Thymus (tissue), 11 donors: ENCODE measurements around the gene ADK. TPM values are rescaled to one million over a fixed set of nuclear protein-coding genes. Genes with fewer than 3 reads are reported as not detected.
A peak's percentile ranks its signal among the peaks of the same experiment; 100 is the strongest.

ENCODE experiments used
- DNase-seq, 9 donors: peaks; one replicate each; pipeline ENCODE4 v3.0.0-alpha.2; 2013; ENCODE audit warnings: low spot score in 9 of 9, low read depth in 6 of 9, missing footprints in 1 of 9
- H3K27ac ChIP-seq, 2 donors: one replicate each; pipeline ENCODE4 v1.5.1; 2013; ENCODE audit warnings: control low read depth in 1 of 2, low read depth in 1 of 2, low read length in 1 of 2, mild to moderate bottlenecking in 1 of 2, moderate library complexity in 1 of 2
- H3K27me3 ChIP-seq, 2 donors: one replicate each; pipeline ENCODE4 v1.5.1; 2013; ENCODE audit warnings: low read length in 1 of 2; ENCODE audit not compliant: control insufficient read depth in 2 of 2, insufficient read depth in 1 of 2
- H3K36me3 ChIP-seq, 2 donors: one replicate each; pipeline ENCODE4 v1.5.1; 2013; ENCODE audit warnings: low read length in 1 of 2, mild to moderate bottlenecking in 1 of 2, moderate library complexity in 1 of 2; ENCODE audit not compliant: control insufficient read depth in 2 of 2, insufficient read depth in 2 of 2
- H3K4me1 ChIP-seq, 2 donors: one replicate each; pipeline ENCODE4 v1.5.1; 2013; ENCODE audit warnings: low read length in 2 of 2; ENCODE audit not compliant: control insufficient read depth in 2 of 2, insufficient read depth in 2 of 2
- H3K4me3 ChIP-seq, 2 donors: one replicate each; pipeline ENCODE4 v1.5.1; 2013; ENCODE audit warnings: low read length in 2 of 2, control low read depth in 1 of 2, mild to moderate bottlenecking in 1 of 2
- H3K9me3 ChIP-seq, 2 donors: one replicate each; pipeline ENCODE4 v1.5.1; 2013; ENCODE audit warnings: low read length in 1 of 2, mild to moderate bottlenecking in 1 of 2; ENCODE audit not compliant: control insufficient read depth in 2 of 2, insufficient read depth in 1 of 2
- WGBS: extraction: QIAGEN DNeasy Blood & Tissue Kit; methylation state at CpG from one replicate; pipeline ENCODE4 v1.1.7; 2013; 5-methylcytosine and 5-hydroxymethylcytosine counted together
- polyA plus RNA-seq: library from polyadenylated mRNA; stranded (reverse); fragments of 200-250 nt; gene quantifications from one replicate; pipeline ENCODE4 v1.2.3, GENCODE V29; 2013
- total RNA-seq: library from RNA; stranded (reverse); fragments of 120-200 nt; gene quantifications from one replicate; pipeline ENCODE4 v1.2.4, GENCODE V29; 2013
- donor health status: healthy.

ADK gene
- total and polyA plus RNA-seq, 2 donors: 32.0 to 33.2 TPM

- no peaks in the 10 kb centered on the region for H3K4me1 ChIP-seq
- H3K27ac ChIP-seq: no peak overlapping the region
- no peaks in the 10 kb centered on the region for H3K27me3 ChIP-seq
- no peaks in the 10 kb centered on the region for H3K9me3 ChIP-seq
- H3K4me3 ChIP-seq: no peak overlapping the region
- H3K36me3 ChIP-seq: no peaks in the 10 kb centered on the region
- no peak for DNase-seq
Measured at GRCh38 chr10:74599672-74600071, 448.7 kb downstream of the ADK start.

GRCh38 chr10:74600170-74600569 lies 449.1 kb downstream of the ADK start:
- DNase-seq: no peak
- Histone ChIP-seq H3K4me1 (no peaks in the 10 kb centered on the region), H3K4me3 (no peak overlapping the region), H3K36me3 (no peaks in the 10 kb centered on the region), H3K27ac (no peak overlapping the region), H3K27me3 (no peaks in the 10 kb centered on the region), H3K9me3 (no peaks in the 10 kb centered on the region)
- 97% methylated on average over 2 of the region's 2 CpGs for WGBS

GRCh38 chr10:74602576-74602975 lies 451.6 kb downstream of the ADK start:
- no peak for DNase-seq
- Histone ChIP-seq H3K27ac (no peak overlapping the region), H3K36me3 (no peaks in the 10 kb centered on the region), H3K9me3 (no peaks in the 10 kb centered on the region), H3K4me3 (no peak overlapping the region), H3K27me3 (no peaks in the 10 kb centered on the region), H3K4me1 (no peaks in the 10 kb centered on the region)
- over 99% methylated on average over 2 of the region's 2 CpGs for WGBS

DNA sequence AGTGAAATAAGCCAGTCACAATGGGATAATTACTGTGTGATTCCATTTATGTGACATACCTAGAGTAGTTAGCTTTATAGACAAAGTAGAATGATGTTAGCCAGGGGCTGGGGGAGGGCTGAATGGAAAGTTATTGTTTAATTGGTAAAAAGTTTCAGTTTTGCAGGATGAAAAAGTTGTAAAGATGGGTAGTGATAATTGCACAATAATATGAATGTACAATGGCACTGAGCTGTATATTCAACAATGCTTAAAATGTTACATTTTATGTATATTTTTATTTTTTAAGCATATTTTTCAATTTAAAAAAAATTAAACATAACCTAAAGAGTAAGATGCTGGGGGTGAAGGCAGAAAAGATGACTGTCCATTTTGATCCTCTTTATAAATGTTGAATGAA lies 459.3 kb downstream of the ADK start:
- no peaks in the 10 kb centered on the region for H3K27me3 ChIP-seq
- no peak overlapping the region for H3K4me3 ChIP-seq
- H3K36me3 ChIP-seq: no peaks in the 10 kb centered on the region
- no peak for DNase-seq
- H3K4me1 ChIP-seq: no peaks in the 10 kb centered on the region
- H3K9me3 ChIP-seq: peaks cover 0 to 8% of the 10 kb centered on the region in 2 donors
- no peak overlapping the region for H3K27ac ChIP-seq

DNA sequence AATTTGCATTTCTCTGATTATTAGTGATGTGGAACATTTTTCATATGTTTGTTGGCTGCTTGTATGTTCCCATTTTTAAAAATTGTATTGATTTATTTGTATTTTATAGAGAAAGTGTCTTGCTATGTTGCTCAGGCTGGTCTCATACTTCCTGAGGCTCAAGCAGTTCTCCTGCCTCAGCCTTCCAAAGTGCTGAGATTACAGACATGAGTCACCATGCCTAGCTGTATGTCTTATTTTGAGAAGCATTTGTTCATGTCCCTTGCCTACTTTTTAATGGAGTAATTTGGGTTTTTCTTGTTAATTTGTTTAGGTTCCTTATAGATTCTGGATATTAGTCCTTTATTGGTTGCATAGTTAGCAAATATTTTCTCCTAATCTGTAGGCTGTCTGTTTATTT lies 461.2 kb downstream of the ADK start:
- Histone ChIP-seq H3K4me3 (no peak overlapping the region), H3K9me3 (peaks cover 0 to 8% of the 10 kb centered on the region in 2 donors), H3K4me1 (no peaks in the 10 kb centered on the region), H3K27ac (no peak overlapping the region), H3K36me3 (no peaks in the 10 kb centered on the region), H3K27me3 (no peaks in the 10 kb centered on the region)
- no peak for DNase-seq

DNA sequence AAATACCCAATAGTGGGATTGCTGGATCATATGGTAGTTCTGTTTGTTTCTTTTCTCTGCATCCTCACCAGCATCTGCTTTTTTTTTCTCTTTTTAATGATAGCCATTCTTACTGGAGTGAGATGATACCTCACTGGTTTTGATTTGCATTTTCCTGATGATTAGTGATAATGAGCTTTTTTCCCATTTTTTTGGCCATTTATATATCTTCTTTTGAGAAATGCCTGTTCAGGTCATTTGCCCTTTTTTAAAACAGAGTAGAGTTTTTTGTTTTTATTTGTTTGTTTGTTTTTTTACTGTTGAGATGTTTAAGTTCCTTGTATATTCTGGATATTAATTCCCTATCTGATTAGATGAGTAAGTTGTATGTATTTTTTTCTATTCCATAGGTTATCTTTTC lies 469.6 kb downstream of the ADK start:
- Histone ChIP-seq H3K27ac (no peak overlapping the region), H3K4me1 (no peaks in the 10 kb centered on the region), H3K4me3 (no peak overlapping the region), H3K36me3 (no peaks in the 10 kb centered on the region), H3K9me3 (peaks cover 0 to 14% of the 10 kb centered on the region in 2 donors), H3K27me3 (no peaks in the 10 kb centered on the region)
- no peak for DNase-seq

DNA sequence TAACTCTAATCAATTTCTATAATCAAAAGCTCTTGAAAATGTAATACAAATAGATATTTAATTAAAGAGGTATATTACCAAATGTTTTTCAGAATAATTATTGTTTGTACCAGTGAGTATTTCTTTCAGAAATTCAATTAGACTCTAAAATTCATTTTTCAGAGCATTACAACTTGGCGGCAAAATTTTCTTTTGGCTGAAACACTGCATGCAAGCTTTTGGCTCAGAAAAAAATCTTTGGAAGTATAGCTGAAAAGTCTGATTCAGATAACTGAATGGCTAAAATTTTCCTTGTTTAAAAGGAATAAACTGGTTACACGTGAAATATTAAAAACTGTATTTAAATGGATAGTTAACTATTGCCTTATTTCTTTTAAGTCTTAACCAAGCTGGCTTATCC lies 472.8 kb downstream of the ADK start:
- Histone ChIP-seq H3K4me1 (no peaks in the 10 kb centered on the region), H3K27ac (no peak overlapping the region), H3K9me3 (peaks cover 0 to 11% of the 10 kb centered on the region in 2 donors), H3K36me3 (no peaks in the 10 kb centered on the region), H3K4me3 (no peak overlapping the region), H3K27me3 (no peaks in the 10 kb centered on the region)
- DNase-seq: no peak
- WGBS: 98% methylated on average over 2 of the region's 2 CpGs

DNA sequence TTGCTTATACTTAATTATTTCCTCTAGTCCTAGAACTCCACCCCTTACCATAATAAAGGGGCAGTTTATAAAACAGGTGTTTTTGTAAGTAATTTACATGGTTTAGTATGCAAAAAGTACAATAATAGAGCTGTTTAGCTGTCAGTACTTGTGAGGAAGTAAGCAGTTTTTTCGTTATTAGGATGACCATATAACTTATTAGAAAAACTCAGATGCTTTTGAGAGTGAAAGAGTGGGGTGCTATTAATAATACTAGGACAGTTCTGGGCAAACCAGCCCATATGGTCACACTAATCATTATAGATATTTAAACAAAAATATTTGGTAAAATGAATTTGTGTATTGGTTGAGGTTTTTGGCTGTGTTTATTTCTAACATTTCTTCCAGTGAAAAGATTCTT lies 473.5 kb downstream of the ADK start:
- no peak for DNase-seq
- WGBS: 93% methylated on average over 1 of the region's 1 CpG
- Histone ChIP-seq H3K27me3 (no peaks in the 10 kb centered on the region), H3K9me3 (peaks cover 0 to 6% of the 10 kb centered on the region in 2 donors), H3K27ac (no peak overlapping the region), H3K36me3 (no peaks in the 10 kb centered on the region), H3K4me3 (no peak overlapping the region), H3K4me1 (no peaks in the 10 kb centered on the region)

DNA sequence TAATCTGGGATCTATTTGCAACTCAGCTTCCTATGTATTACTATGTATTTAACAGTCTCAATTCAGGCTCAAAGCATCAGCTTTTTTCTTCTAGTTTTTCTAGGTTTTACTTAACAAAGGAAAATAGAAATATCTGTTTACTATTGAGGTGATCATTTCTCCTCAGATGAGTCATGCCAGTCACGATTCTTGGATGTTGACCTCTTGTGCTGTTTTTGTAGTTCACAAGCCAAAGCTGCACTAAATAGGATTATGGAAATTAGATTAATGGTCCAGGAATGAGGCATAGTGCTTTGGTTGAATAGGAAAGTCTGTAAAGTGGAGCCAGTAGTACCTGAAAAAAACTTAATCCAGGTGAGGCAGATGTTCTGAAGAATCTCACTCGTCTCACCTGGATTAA lies 477.1 kb downstream of the ADK start:
- no peaks in the 10 kb centered on the region for H3K9me3 ChIP-seq
- H3K36me3 ChIP-seq: no peaks in the 10 kb centered on the region
- no peak overlapping the region for H3K4me3 ChIP-seq
- no peaks in the 10 kb centered on the region for H3K27me3 ChIP-seq
- 96% methylated on average over 2 of the region's 2 CpGs for WGBS
- no peak for DNase-seq
- no peaks in the 10 kb centered on the region for H3K4me1 ChIP-seq
- no peak overlapping the region for H3K27ac ChIP-seq

DNA sequence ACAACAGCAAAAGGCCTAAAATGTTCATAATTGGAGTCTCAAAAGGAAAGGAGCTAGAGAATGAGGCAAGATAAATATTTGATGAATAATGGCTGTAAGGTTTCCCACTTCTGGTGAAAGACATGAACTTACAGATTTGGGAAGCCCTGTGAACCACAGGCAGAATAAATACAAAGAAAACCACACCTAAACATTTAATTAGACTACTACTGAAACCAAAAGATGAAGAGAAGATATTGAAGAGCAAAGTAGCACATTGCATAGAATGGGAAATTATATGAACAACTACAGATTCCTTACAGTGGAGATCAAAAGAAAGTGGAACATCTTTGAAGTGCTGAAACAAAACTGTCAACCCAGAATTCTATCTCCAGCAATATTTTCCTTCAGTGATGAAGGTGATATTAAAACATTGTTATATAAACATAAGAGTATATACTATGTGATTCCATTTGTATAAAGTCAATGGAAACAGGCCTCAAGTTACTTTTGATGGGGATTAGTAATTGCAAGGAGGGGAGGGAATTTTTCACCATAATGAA lies 484.0 kb downstream of the ADK start:
- Histone ChIP-seq H3K4me1 (no peaks in the 10 kb centered on the region), H3K4me3 (no peak overlapping the region), H3K36me3 (no peaks in the 10 kb centered on the region), H3K9me3 (peaks cover 0 to 10% of the 10 kb centered on the region in 2 donors), H3K27ac (no peak overlapping the region), H3K27me3 (no peaks in the 10 kb centered on the region)
- DNase-seq: peak in 2 of 9 donors; percentile 2 to 35
